Globus pallidus (tissue), 1 donor: ENCODE results near the gene SBF2.
"Not testable (repeated sequence)": the region's sequence is repeated elsewhere in the genome, so short reads cannot be mapped to it uniquely, and the experiment has no call there.

Experiments used
- DNase-seq: peaks from one replicate; pipeline ENCODE4 v3.0.0-alpha.2; 2015; ENCODE audit warnings: low spot score

SBF2 gene

GRCh38 chr11:10066441-10066840, 227.6 kb downstream of the SBF2 start:
- no peak for DNase-seq

DNA sequence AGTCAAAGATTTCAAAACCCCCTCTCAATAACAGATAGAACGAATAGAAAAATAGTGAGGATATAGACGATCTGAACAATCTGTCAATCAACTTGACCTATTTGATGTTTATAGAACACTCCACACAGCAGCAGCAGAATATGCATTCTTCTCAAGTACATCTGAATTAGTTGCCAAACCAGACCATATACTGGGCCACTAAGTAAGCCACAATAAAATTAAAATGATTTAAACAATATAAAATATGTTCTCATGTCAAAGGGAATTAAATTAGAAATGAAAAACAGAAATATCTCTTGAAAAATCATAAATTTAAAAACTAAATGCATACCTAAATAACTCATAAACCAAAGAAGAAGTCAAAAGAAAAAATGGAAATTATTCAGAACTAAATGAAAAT, 229.2 kb downstream of the SBF2 start:
- DNase-seq, result no peak

DNA sequence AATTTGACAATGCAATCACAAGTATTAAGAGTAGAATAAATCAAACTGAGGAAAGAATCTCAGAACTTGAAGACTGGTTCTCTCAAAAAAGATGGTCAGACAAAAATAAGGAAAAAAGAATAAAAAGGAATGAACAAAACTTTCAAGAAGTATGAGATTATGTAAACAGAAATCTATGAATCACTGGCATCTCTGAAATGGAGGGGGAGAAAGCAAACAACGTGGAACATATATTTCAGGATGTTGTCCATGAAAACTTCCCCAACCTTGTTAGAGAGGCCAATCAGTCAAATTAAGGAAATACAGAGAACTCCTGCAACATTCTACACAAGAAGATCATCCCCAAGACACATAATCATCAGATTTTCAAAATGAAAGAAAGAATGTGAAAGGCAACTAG, 235.7 kb downstream of the SBF2 start:
- no peak for DNase-seq

GRCh38 chr11:10051868-10052586, 242.0 kb downstream of the SBF2 start:
- no peak for DNase-seq

DNA sequence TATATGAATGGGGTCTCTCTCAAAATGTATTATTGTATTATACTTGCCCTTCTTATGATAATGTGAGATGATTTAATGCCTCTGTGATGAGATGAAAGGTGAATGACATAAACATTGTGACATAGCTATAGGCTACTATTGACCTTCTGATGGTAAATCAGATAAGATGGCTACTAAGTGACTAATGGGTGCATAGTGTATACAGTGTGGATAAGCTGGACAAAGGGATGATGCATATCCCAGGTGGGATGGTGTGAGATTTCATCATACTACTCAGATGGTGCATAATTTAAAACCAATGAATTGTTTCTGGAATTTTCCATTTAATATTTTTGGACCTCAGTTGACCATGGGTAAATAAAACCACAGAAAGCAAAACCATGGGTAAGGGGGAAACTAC, 243.5 kb downstream of the SBF2 start:
- DNase-seq, result no peak

GRCh38 chr11:10049756-10050155, 244.3 kb downstream of the SBF2 start:
- DNase-seq, result no peak

- DNase-seq, result no peak
These were observed 245.7 kb downstream of the SBF2 start for GRCh38 chr11:10048350-10048749.

DNA sequence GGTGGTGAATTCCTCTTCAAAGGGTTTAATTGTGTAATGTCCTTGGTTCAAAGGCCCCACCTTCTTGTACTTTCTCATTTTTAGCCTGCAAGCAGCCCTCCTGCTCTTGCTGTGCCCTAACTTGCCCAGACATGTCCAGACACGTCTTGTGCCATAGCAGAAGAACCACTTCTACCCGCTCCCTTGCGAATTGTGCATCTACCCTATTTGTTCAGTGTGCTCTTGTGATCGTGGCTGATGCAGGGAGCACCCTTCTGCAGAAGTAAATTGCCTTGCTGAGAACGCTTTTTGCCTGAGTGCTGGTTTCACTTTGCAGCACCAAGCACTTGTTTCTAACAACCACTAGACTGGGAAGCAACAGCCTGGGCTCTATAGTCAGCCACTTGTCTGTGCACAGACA, 249.4 kb downstream of the SBF2 start:
- DNase-seq, result no peak

GRCh38 chr11:10042699-10043098, 251.3 kb downstream of the SBF2 start:
- DNase-seq, result no peak

DNA sequence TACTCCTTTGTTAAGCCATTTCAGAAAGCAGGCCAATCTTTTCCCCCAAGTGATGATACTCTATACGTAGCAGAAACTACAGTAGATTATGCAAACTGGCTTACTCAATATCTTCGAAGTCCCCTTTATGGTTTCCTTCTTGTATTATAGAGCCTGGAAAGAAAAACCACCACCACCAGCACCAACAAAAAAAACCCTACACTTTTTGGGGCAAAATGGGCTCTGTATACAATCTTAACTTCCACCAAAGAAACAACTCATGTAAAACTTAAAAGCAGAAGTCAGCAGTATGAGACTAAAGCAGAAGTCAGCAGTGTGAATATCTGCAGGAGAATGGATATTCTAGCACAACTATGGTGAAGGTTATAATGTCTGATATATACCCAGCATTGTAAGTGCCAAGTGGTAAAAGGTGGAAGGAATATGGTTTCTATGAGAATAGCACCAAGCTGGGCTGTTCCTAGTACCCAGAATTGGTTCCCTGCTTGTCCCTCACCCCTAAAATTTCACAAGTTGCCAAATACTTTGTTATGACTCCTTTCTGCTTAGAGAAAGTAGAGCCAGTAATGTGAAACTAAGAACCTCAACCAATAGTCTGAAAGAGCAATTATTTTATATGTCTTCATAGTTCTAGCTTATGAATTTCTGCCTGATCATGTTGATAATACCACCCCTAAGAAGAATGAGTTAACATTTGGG, 252.1 kb downstream of the SBF2 start:
- no peak for DNase-seq

DNA sequence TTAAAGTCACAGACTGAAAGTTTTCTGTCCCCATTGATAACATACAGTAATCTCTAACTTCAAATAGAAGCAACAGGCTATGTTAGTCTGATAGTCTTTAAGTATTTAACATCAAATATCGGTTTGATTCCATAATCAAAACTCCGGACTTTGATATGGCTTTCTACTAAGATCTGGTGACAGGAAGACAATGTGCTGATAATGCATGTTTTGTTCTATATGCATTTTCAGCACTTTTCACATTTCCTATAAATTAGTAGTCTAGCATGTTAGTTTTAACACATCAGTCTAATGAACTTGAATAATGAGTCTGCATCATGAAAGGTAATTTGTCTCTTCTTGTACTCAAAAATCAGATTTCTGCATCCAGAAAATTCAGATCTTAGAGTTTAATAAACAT, 252.7 kb downstream of the SBF2 start:
- DNase-seq, result no peak

GRCh38 chr11:10038521-10039302, 255.3 kb downstream of the SBF2 start:
- DNase-seq, result no peak

DNA sequence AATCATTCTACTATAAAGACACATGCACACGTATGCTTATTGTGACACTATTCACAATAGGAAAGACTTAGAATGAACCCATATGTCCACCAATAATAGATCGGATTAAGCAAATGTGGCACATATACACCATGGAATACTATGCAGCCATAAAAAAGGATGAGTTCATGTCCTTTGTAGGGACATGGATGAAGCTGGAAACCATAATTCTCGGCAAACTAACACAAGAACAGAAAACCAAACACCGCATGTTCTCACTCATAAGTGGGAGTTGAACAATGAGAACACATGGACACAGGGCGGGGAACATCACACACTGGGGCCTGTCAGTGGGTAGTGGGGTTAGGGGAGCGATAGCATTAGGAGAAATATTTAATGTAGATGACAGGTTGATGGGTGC, 258.1 kb downstream of the SBF2 start:
- not testable (repeated sequence) for DNase-seq

DNA sequence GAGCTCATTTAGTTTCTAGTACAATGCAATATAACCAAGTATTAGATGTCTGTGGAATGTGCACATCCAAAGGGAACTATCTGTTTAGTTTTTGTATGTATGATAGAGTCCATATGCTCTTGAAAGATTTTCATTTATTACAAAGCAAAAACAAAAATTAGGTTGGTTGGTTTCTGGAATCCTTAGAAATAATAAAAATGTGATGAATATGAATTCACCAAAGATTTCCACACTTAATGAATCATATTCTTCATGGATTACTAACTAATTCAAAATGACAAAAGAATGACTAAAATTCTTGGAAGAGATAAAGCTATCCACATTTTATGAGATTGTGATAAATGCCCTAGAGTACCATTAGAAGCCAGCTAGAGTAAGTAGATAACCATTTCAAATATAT, 261.1 kb downstream of the SBF2 start:
- no peak for DNase-seq

- no peak for DNase-seq
These were observed 263.9 kb downstream of the SBF2 start for GRCh38 chr11:10030122-10030490.

DNA sequence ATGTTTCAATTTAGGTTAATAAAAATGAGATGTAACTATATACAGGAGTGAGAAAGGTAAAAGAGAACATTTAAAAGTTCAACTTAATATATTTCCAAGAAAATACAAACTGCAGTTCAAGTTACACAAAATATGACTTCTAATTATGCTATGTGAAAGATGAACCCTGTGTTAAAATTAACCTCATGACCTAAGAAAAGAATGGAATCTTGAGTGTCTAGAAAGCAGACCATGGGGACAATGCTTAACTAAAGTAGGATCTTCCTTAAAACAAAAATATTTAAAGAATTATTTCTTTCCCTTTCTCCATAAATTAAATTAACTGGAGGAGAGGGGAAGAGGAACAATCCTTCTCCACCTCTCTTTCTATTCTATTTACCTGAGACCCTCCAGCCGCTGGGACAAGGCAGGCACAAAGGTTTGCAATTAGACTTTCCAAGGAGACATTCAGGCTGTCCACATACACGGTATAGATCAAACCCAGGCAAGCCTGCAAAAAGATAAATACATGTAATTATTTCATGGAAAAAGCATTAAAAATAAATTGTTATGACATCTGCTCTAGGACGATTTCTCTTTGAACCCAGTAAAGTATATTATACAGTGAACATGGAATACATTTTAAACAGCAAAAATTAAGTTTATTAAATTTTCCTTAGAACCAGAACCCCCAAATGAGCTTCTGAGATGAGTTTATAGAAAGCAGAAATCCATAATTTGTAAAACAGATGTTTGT, 264.5 kb downstream of the SBF2 start:
- DNase-seq, result no peak

DNA sequence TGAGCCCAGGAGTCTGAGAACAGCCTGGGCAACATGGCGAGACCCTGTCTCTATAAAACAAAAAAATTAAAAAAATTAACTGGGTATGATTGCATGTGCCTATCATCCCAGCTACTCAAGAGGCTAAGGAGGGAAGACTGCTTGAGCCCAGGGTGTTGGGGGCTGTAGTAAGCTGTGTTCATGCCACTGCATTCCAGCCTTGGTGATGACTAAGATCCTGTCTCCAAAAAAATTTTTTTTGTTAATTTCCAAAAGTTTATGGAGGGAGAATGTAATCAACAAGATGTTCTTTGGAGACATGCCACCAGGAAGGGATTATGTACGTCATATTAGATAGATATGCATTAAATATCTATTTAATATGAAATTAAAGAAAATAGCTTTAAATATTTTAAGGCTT, 267.5 kb downstream of the SBF2 start:
- no peak for DNase-seq

- no peak for DNase-seq
These were observed 270.8 kb downstream of the SBF2 start for GRCh38 chr11:10023212-10023611.

- DNase-seq, result no peak
These were observed 271.3 kb downstream of the SBF2 start for GRCh38 chr11:10022764-10023163.

DNA sequence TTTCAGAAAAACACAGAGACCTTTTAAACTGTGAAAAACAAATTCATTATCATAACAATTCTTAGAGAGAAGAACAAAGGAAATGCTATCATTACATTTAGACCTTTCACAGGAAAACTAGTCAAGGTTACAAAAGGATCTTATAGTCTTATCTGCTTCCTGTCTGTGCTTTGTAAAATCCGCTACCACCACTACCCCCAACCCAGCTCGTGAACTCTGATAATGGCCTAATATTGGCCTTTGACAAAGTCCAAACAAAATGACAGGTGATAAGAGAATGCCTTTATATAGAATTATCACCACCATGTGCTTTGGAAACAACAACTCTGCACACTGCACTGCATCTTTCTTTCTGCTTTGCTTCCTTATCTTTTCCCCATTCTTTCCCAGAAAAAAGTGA, 272.5 kb downstream of the SBF2 start:
- no peak for DNase-seq

GRCh38 chr11:10019906-10020682, 273.9 kb downstream of the SBF2 start:
- no peak for DNase-seq

GRCh38 chr11:10017911-10018310, 276.1 kb downstream of the SBF2 start:
- peak; percentile 32 for DNase-seq
